Endodermal cell (in vitro differentiated cells): ENCODE data around the gene PCGF5. TPM values are rescaled to one million over a fixed set of nuclear protein-coding genes. Genes with fewer than 3 reads are reported as not detected.
"Not testable (repeated sequence)": the region's sequence is repeated elsewhere in the genome, so short reads cannot be mapped to it uniquely, and the experiment has no call there.

Experiments
- DNase-seq: peaks from one replicate; pipeline ENCODE4 v3.0.0-alpha.2; 2017
- H3K27ac ChIP-seq: 2 replicates; pipeline ENCODE4 v1.5.1; 2013; ENCODE audit warnings: mild to moderate bottlenecking, low read depth, low read length, moderate library complexity
- H3K27me3 ChIP-seq: 2 replicates; pipeline ENCODE4 v1.6.1; 2013; ENCODE audit warnings: mild to moderate bottlenecking, low read length, moderate library complexity; ENCODE audit not compliant: insufficient read depth, control insufficient read depth, poor library complexity, severe bottlenecking
- H3K36me3 ChIP-seq: 2 replicates; pipeline ENCODE4 v1.7.0; 2013; ENCODE audit warnings: mild to moderate bottlenecking, low read length, moderate library complexity; ENCODE audit not compliant: control insufficient read depth, insufficient read depth
- H3K4me1 ChIP-seq: one replicate; pipeline ENCODE4 v1.7.0; 2013; ENCODE audit warnings: low read length; ENCODE audit not compliant: control insufficient read depth, insufficient read depth
- H3K4me3 ChIP-seq: 2 replicates; pipeline ENCODE4 v1.5.1; 2013; ENCODE audit warnings: mild to moderate bottlenecking, low read length, moderate library complexity
- H3K9ac ChIP-seq: 2 replicates; pipeline ENCODE4 v1.6.1; 2013; ENCODE audit warnings: mild to moderate bottlenecking, low read length, moderate library complexity; ENCODE audit not compliant: poor library complexity, severe bottlenecking; ENCODE audit errors: extremely low read depth
- H3K9me3 ChIP-seq: 2 replicates; pipeline ENCODE4 v1.6.1; 2013; ENCODE audit warnings: mild to moderate bottlenecking, low read length, moderate library complexity; ENCODE audit not compliant: control insufficient read depth
- H3K27ac Mint-ChIP-seq: 2 replicates; pipeline ENCODE4 v1.8.0; 2020; ENCODE audit warnings: mixed read lengths
- H3K27me3 Mint-ChIP-seq: 2 replicates; pipeline ENCODE4 v1.8.0; 2021; ENCODE audit warnings: mild to moderate bottlenecking, mixed read lengths; ENCODE audit not compliant: insufficient read depth
- H3K36me3 Mint-ChIP-seq: 2 replicates; pipeline ENCODE4 v1.8.0; 2020; ENCODE audit warnings: low read depth, mixed read lengths
- H3K4me1 Mint-ChIP-seq: 2 replicates; pipeline ENCODE4 v1.8.0; 2020; ENCODE audit warnings: mixed read lengths
- H3K4me3 Mint-ChIP-seq: 2 replicates; pipeline ENCODE4 v1.8.0; 2020; ENCODE audit warnings: mild to moderate bottlenecking, moderate library complexity, mixed read lengths
- H3K9me3 Mint-ChIP-seq: 2 replicates; pipeline ENCODE4 v1.8.0; 2020; ENCODE audit warnings: mild to moderate bottlenecking, mixed read lengths
- CTCF ChIP-seq: fragments of 200-600 bp; sonication (generic); conservative IDR thresholded peaks from 2 replicates; pipeline ENCODE4 v1.5.0; 2021; ENCODE audit warnings: antibody characterized with exemption, mild to moderate bottlenecking
- WGBS, 2 experiments: methylation state at CpG; one replicate each; pipeline versions ENCODE4 v1.1.5 to v1.1.7; 2013; ENCODE audit warnings: missing lambda C conversion rate in 2 of 2, mixed read lengths in 1 of 2; ENCODE audit not compliant: insufficient coverage in 1 of 2, insufficient read length in 1 of 2; 5-methylcytosine and 5-hydroxymethylcytosine counted together
- total RNA-seq, 2 donors: library from RNA; stranded (reverse); fragmentation: NEBNext Ultra II Directional in 1 of 2; extraction: Animal tissue kit (Norgen Biotek cat#: 25700) in 1 of 2; gene quantifications; 2 replicates in 1 of 2; 3 replicates in 1 of 2; pipeline ENCODE4 v1.2.1, GENCODE V29; 2021

PCGF5 gene
- total RNA-seq, 2 donors from 2014 or later: 6.8 to 9.2 TPM

GRCh38 chr10:91299999-91300575 lies 79.6 kb downstream of the PCGF5 start:
- H3K9ac ChIP-seq: no peak overlapping the region
- no peak for TF ChIP-seq CTCF
- peaks cover 35% of the 10 kb centered on the region for H3K27me3 ChIP-seq
- H3K36me3 Mint-ChIP-seq: no peaks in the 10 kb centered on the region
- H3K27ac ChIP-seq: no peak overlapping the region
- H3K27ac Mint-ChIP-seq: no peak overlapping the region
- H3K36me3 ChIP-seq: no peaks in the 10 kb centered on the region
- 80 to 89% methylated on average over 1 of the region's 1 CpG for WGBS, 2 experiments
- no peaks in the 10 kb centered on the region for H3K9me3 ChIP-seq
- no peaks in the 10 kb centered on the region for H3K9me3 Mint-ChIP-seq
- peaks cover 8% of the 10 kb centered on the region for H3K4me1 Mint-ChIP-seq
- no peak overlapping the region for H3K4me3 Mint-ChIP-seq
- no peak for DNase-seq
- peaks cover 16% of the 10 kb centered on the region for H3K27me3 Mint-ChIP-seq
- no peak overlapping the region for H3K4me3 ChIP-seq
- H3K4me1 ChIP-seq: no peaks in the 10 kb centered on the region

- H3K4me1 Mint-ChIP-seq, H3K36me3 ChIP-seq, H3K9me3 ChIP-seq, DNase-seq, H3K27ac ChIP-seq, H3K9ac ChIP-seq, H3K27ac Mint-ChIP-seq, H3K9me3 Mint-ChIP-seq, H3K4me1 ChIP-seq, H3K4me3 Mint-ChIP-seq, H3K36me3 Mint-ChIP-seq, H3K4me3 ChIP-seq: not testable (repeated sequence)
- H3K27me3 ChIP-seq: peaks cover 54% of the 10 kb centered on the region
- H3K27me3 Mint-ChIP-seq: peaks cover 12% of the 10 kb centered on the region
- 50 to 83% methylated on average over 3 of the region's 3 CpGs for WGBS, 2 experiments
Measured at GRCh38 chr10:91302946-91303345, 82.5 kb downstream of the PCGF5 start.

- WGBS, 2 experiments: 88 to 92% methylated on average over 7 of the region's 7 CpGs
- H3K36me3 ChIP-seq, H3K36me3 Mint-ChIP-seq, H3K4me1 Mint-ChIP-seq, DNase-seq, H3K4me1 ChIP-seq, H3K27ac Mint-ChIP-seq, H3K9me3 ChIP-seq, H3K9ac ChIP-seq, H3K4me3 ChIP-seq, H3K4me3 Mint-ChIP-seq, H3K27ac ChIP-seq, H3K9me3 Mint-ChIP-seq: not testable (repeated sequence)
- H3K27me3 Mint-ChIP-seq: peaks cover 12% of the 10 kb centered on the region
- H3K27me3 ChIP-seq: peaks cover 57% of the 10 kb centered on the region
Measured at GRCh38 chr10:91305979-91306378, 85.5 kb downstream of the PCGF5 start.

GRCh38 chr10:91307489-91307888 lies 87.0 kb downstream of the PCGF5 start:
- Histone ChIP-seq H3K9ac (no peak overlapping the region), H3K27ac (no peak overlapping the region), H3K36me3 (no peaks in the 10 kb centered on the region), H3K4me3 (no peak overlapping the region), H3K27me3 (peaks cover 51% of the 10 kb centered on the region), H3K4me1 (no peaks in the 10 kb centered on the region), H3K9me3 (no peaks in the 10 kb centered on the region)
- H3K9me3 Mint-ChIP-seq: no peaks in the 10 kb centered on the region
- H3K27ac Mint-ChIP-seq: no peak overlapping the region
- 87% methylated on average over 1 of the region's 1 CpG; no CpG with 5 or more reads in 1 of the 2 experiments for WGBS, 2 experiments
- TF ChIP-seq CTCF: no peak
- H3K36me3 Mint-ChIP-seq: no peaks in the 10 kb centered on the region
- peaks cover 12% of the 10 kb centered on the region for H3K27me3 Mint-ChIP-seq
- no peak overlapping the region for H3K4me3 Mint-ChIP-seq
- H3K4me1 Mint-ChIP-seq: no peaks in the 10 kb centered on the region
- DNase-seq: no peak
